Measurements from ENCODE around the gene TNFAIP2.

GRCh38 chr14:103137689-103138300 is 14.5 kb downstream of the TNFAIP2 start:
- TF ChIP-seq POLR2A (IDR thresholded peaks at IDR 0.05), result no peak
- TF ChIP-seq CTCF (IDR thresholded peaks at IDR 0.05), result no peak

Measured in right lobe of liver (tissue), 4 donors.